SK-N-SH treated with all-trans-retinoic acid at 6 μM for 48 hours (cell line): ENCODE measurements around the gene RFC3.

Experiments used
- ARNTL ChIP-seq: fragments of 450-650 bp; formaldehyde crosslinking; IDR thresholded peaks from 2 replicates; pipeline ENCODE4 v1.5.0; 2020; ENCODE audit warnings: low read depth, mild to moderate bottlenecking, moderate library complexity, borderline replicate concordance
- GLIS3 ChIP-seq: fragments of 250-450 bp; sonication (Bioruptor Pico); IDR thresholded peaks from 2 replicates; pipeline ENCODE4 v1.5.0; 2020; ENCODE audit warnings: mild to moderate bottlenecking, moderate library complexity
- ISL1 ChIP-seq: fragments of 250-450 bp; sonication (Bioruptor Pico); IDR thresholded peaks from 2 replicates; pipeline ENCODE4 v2.1.2; 2022; ENCODE audit warnings: mild to moderate bottlenecking, moderate library complexity
- PPARA ChIP-seq: fragments of 250-450 bp; sonication (Bioruptor Pico); IDR thresholded peaks from 2 replicates; pipeline ENCODE4 v1.5.0; 2020; ENCODE audit warnings: mild to moderate bottlenecking, borderline replicate concordance
- SNAI2 ChIP-seq: fragments of 250-450 bp; sonication (Bioruptor Pico); IDR thresholded peaks from 2 replicates; pipeline ENCODE4 v1.5.0; 2020; ENCODE audit warnings: mild to moderate bottlenecking, moderate library complexity
- TCF4 ChIP-seq: fragments of 250-450 bp; sonication (Bioruptor Pico); IDR thresholded peaks from 2 replicates; pipeline ENCODE4 v1.8.0; 2021; ENCODE audit warnings: mild to moderate bottlenecking, moderate library complexity, borderline replicate concordance
- ZFP30 ChIP-seq: fragments of 450-650 bp; formaldehyde crosslinking; IDR thresholded peaks from 2 replicates; pipeline ENCODE4 v1.5.0; 2022; ENCODE audit warnings: mild to moderate bottlenecking, moderate library complexity
- ZNF565 ChIP-seq: fragments of 450-650 bp; formaldehyde crosslinking; conservative IDR thresholded peaks from 2 replicates; pipeline ENCODE4 v1.5.0; 2020; ENCODE audit warnings: low read depth, mild to moderate bottlenecking, moderate library complexity
- ZNF8 ChIP-seq: fragments of 450-650 bp; formaldehyde crosslinking; IDR thresholded peaks from 2 replicates; pipeline ENCODE4 v1.5.0; 2020; ENCODE audit warnings: mild to moderate bottlenecking, moderate library complexity
- TF ChIP-seq, protein P1 (sequence below): fragments of 250-450 bp; sonication (Bioruptor Pico); IDR thresholded peaks from 2 replicates; pipeline ENCODE4 v1.8.0; 2020; ENCODE audit warnings: mild to moderate bottlenecking, moderate library complexity, borderline replicate concordance
- TF ChIP-seq, protein P2 (sequence below): fragments of 250-450 bp; sonication (Bioruptor Pico); IDR thresholded peaks from 2 replicates; pipeline ENCODE4 v1.8.0; 2021; ENCODE audit warnings: low read depth, mild to moderate bottlenecking, moderate library complexity, borderline replicate concordance

DNA sequence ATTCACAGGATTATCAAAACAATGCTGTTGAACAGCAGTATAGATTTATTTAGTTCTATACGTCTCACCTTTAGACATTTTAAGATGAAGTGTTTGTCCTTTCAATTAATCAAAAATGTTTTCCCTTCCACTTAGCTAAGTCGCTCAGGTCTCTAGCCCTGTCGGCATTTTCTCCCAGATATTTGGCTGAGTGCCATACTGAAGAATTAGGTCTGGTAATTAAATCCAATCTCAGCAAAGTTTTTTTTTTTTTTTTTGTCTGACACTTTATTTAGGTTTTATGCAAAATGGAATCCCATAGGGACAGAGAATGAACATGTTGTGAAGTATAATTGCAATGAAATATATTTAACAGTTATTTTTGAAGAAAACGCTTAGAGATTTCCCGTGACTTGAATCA, 44.1 kb downstream of the RFC3 start:
- TF ChIP-seq TCF4: no peak
- no peak for TF ChIP-seq ARNTL (CRISPR knock-in tag)
- TF ChIP-seq SNAI2 (CRISPR knock-in tag): no peak
- TF ChIP-seq ZFP30 (CRISPR knock-in tag): no peak
- TF ChIP-seq, protein P1, sequence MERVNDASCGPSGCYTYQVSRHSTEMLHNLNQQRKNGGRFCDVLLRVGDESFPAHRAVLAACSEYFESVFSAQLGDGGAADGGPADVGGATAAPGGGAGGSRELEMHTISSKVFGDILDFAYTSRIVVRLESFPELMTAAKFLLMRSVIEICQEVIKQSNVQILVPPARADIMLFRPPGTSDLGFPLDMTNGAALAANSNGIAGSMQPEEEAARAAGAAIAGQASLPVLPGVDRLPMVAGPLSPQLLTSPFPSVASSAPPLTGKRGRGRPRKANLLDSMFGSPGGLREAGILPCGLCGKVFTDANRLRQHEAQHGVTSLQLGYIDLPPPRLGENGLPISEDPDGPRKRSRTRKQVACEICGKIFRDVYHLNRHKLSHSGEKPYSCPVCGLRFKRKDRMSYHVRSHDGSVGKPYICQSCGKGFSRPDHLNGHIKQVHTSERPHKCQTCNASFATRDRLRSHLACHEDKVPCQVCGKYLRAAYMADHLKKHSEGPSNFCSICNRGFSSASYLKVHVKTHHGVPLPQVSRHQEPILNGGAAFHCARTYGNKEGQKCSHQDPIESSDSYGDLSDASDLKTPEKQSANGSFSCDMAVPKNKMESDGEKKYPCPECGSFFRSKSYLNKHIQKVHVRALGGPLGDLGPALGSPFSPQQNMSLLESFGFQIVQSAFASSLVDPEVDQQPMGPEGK (CRISPR knock-in tag): no peak
- TF ChIP-seq ZNF8 (CRISPR knock-in tag): no peak
- TF ChIP-seq PPARA (CRISPR knock-in tag): no peak
- no peak for TF ChIP-seq ZNF565 (CRISPR knock-in tag)
- TF ChIP-seq, protein P2, sequence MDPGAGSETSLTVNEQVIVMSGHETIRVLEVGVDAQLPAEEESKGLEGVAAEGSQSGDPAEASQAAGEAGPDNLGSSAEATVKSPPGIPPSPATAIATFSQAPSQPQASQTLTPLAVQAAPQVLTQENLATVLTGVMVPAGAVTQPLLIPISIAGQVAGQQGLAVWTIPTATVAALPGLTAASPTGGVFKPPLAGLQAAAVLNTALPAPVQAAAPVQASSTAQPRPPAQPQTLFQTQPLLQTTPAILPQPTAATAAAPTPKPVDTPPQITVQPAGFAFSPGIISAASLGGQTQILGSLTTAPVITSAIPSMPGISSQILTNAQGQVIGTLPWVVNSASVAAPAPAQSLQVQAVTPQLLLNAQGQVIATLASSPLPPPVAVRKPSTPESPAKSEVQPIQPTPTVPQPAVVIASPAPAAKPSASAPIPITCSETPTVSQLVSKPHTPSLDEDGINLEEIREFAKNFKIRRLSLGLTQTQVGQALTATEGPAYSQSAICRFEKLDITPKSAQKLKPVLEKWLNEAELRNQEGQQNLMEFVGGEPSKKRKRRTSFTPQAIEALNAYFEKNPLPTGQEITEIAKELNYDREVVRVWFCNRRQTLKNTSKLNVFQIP (CRISPR knock-in tag): no peak
- TF ChIP-seq ISL1 (CRISPR knock-in tag): no peak
- no peak for TF ChIP-seq GLIS3 (CRISPR knock-in tag)
